Measurements from ENCODE around the gene TTC28. TPM values are rescaled to one million over a fixed set of nuclear protein-coding genes. Genes with fewer than 3 reads are reported as not detected.
"Not testable (repeated sequence)": the region's sequence is repeated elsewhere in the genome, so short reads cannot be mapped to it uniquely, and the experiment has no call there.

The TTC28 gene
- total RNA-seq, 4 donors from 2014 or later, result 49.8 to 99.7 (median 79.7) TPM

GRCh38 chr22:28464127-28464526 is 215.5 kb downstream of the TTC28 start:
- DNase-seq, result no peak
- Histone ChIP-seq H3K27me3 (no peaks in the 10 kb centered on the region), H3K4me1 (no peaks in the 10 kb centered on the region), H3K4me3 (replicated peaks in 1 of 3) (no peak overlapping the region), H3K36me3 (no peaks in the 10 kb centered on the region), H3K27ac (no peak overlapping the region), H3K9me3 (no peaks in the 10 kb centered on the region)
- 53 to 72% methylated on average over 1 of the region's 1 CpG for WGBS, 2 donors
- no peak for TF ChIP-seq POLR2A (IDR thresholded peaks at IDR 0.05)
- TF ChIP-seq, protein P1, sequence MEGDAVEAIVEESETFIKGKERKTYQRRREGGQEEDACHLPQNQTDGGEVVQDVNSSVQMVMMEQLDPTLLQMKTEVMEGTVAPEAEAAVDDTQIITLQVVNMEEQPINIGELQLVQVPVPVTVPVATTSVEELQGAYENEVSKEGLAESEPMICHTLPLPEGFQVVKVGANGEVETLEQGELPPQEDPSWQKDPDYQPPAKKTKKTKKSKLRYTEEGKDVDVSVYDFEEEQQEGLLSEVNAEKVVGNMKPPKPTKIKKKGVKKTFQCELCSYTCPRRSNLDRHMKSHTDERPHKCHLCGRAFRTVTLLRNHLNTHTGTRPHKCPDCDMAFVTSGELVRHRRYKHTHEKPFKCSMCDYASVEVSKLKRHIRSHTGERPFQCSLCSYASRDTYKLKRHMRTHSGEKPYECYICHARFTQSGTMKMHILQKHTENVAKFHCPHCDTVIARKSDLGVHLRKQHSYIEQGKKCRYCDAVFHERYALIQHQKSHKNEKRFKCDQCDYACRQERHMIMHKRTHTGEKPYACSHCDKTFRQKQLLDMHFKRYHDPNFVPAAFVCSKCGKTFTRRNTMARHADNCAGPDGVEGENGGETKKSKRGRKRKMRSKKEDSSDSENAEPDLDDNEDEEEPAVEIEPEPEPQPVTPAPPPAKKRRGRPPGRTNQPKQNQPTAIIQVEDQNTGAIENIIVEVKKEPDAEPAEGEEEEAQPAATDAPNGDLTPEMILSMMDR (IDR thresholded peaks at IDR 0.05), result no peak
- intact Hi-C loops (cut with DNase I), result no loop called here

DNA sequence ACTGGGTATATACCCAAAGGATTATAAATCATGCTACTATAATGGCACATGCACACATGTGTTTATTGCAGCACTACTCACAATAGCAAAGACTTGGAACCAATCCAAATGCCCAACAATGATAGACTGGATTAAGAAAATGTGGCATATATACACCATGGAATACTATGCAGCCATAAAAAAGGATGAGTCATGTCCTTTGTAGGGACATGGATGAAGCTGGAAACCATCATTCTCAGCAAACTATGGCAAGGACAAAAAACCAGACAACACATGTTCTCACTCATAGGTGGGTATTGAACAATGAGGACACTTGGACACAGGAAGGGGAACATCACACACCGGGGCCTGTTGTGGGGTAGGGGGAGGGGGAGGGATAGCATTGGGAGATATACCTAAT is 216.2 kb downstream of the TTC28 start:
- H3K4me1 ChIP-seq; intact Hi-C loops (cut with DNase I); H3K27me3 ChIP-seq; H3K9me3 ChIP-seq; DNase-seq; H3K27ac ChIP-seq; H3K4me3 ChIP-seq (replicated peaks in 1 of 3); H3K36me3 ChIP-seq: not testable (repeated sequence)
- 94 to 96% methylated on average over 1 of the region's 1 CpG for WGBS, 2 donors

DNA sequence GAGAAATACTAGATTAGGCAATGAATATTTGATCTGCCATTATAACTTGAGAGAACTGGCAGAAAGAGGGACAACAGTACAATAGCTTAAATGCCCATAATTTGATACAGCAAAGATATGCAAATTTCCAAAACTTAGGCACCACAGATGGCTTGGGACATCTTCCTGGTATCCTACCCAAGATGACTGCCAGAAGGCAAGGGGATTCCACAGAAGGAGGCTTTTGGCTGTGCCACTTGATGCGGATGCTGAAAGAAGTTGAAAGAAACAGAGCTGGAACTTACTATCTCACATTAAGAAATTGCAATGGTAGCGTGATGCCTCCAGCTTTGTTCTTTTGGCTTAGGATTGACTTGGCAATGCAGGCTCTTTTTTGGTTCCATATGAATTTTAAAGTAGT is 216.7 kb downstream of the TTC28 start:
- H3K27ac ChIP-seq, result no peak overlapping the region
- H3K27me3 ChIP-seq, result no peaks in the 10 kb centered on the region
- TF ChIP-seq, protein P1 (IDR thresholded peaks at IDR 0.05), result no peak
- no peak for TF ChIP-seq POLR2A (IDR thresholded peaks at IDR 0.05)
- no peaks in the 10 kb centered on the region for H3K9me3 ChIP-seq
- no peak overlapping the region for H3K4me3 ChIP-seq (replicated peaks in 1 of 3)
- no peaks in the 10 kb centered on the region for H3K4me1 ChIP-seq
- no peaks in the 10 kb centered on the region for H3K36me3 ChIP-seq
- intact Hi-C loops (cut with DNase I), result no loop called here
- WGBS, 2 donors, result 95 to 98% methylated on average over 2 of the region's 2 CpGs
- no peak for DNase-seq

- WGBS, 2 donors, result 95 to 96% methylated on average over 1 of the region's 1 CpG
- intact Hi-C loops (cut with DNase I), result no loop called here
- no peaks in the 10 kb centered on the region for H3K4me1 ChIP-seq
- no peaks in the 10 kb centered on the region for H3K36me3 ChIP-seq
- H3K27me3 ChIP-seq, result no peaks in the 10 kb centered on the region
- no peak overlapping the region for H3K4me3 ChIP-seq (replicated peaks in 1 of 3)
- no peaks in the 10 kb centered on the region for H3K9me3 ChIP-seq
- no peak for TF ChIP-seq POLR2A (IDR thresholded peaks at IDR 0.05)
- TF ChIP-seq, protein P1 (IDR thresholded peaks at IDR 0.05), result no peak
- no peak overlapping the region for H3K27ac ChIP-seq
- no peak for DNase-seq
Observed at GRCh38 chr22:28462041-28462440, 217.6 kb downstream of the TTC28 start.

DNA sequence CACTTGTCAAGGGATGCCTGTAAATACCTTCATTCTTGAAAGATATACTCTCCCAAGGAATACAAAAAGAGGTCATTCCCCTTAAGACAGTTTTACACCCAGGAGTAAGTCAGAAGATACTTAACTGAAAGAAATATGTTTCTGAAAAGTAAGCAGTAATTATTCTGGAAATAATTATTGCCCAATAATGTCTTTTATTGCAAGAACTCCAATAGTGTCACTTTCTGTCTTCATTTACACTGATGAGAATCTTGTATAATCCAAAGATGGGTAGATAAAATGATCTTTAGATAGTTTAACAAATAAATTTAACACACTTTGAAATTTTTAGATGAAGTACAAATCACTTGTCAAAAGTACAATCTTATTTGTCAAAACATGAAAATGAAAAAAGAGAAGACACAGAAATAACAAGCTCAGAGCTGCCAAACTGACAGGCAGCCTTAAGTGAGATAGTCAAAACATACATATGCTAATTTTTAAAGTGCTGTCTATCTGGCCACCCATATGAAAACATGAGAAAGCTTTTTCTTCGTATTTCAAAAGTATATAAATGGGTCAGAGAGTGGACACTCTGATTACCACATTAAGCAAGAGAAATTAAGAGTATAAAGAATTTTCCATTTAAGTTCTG is 225.1 kb downstream of the TTC28 start:
- Histone ChIP-seq H3K36me3 (no peaks in the 10 kb centered on the region), H3K4me1 (no peaks in the 10 kb centered on the region), H3K27ac (no peak overlapping the region), H3K9me3 (no peaks in the 10 kb centered on the region), H3K27me3 (no peaks in the 10 kb centered on the region), H3K4me3 (replicated peaks in 1 of 3) (no peak overlapping the region)
- TF ChIP-seq, protein P1 (IDR thresholded peaks at IDR 0.05), result no peak
- intact Hi-C loops (cut with DNase I), result no loop called here
- no peak for DNase-seq
- 47% methylated on average over 1 of the region's 1 CpG for WGBS, 2 donors

DNA sequence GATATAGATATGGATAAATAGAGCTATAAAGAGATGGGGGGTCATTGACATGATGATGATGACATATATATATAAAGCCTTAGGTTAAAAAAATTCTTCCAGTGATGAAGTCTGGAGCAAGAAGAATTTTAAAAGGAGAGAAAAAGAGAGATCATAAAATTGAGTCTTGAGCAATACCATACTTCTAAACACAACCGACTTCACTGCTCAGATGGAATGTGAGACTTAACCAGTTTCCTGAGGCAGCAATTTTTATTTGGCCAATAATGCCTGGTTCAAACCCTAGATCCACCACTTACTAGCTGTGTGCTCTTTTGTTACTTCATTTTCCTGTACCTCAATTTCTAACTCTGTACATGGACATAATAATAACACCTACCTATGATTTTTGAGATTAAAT is 229.5 kb downstream of the TTC28 start:
- 18 to 44% methylated on average over 1 of the region's 1 CpG for WGBS, 2 donors
- Histone ChIP-seq H3K9me3 (no peaks in the 10 kb centered on the region), H3K36me3 (no peaks in the 10 kb centered on the region), H3K27me3 (no peaks in the 10 kb centered on the region), H3K4me1 (no peaks in the 10 kb centered on the region), H3K27ac (no peak overlapping the region), H3K4me3 (replicated peaks in 1 of 3) (no peak overlapping the region)
- intact Hi-C loops (cut with DNase I), result no loop called here
- no peak for TF ChIP-seq POLR2A (IDR thresholded peaks at IDR 0.05)
- TF ChIP-seq, protein P1 (IDR thresholded peaks at IDR 0.05), result no peak
- DNase-seq, result no peak

Measured in thyroid gland (tissue), 4 donors.